ENCODE data around the gene RBM11. TPM values are rescaled to one million over a fixed set of nuclear protein-coding genes. Genes with fewer than 3 reads are reported as not detected.
A peak's percentile ranks its signal among the peaks of the same experiment; 100 is the strongest.

The RBM11 gene
- total and polyA plus RNA-seq, 9 of the 15 experiments (the other 6 are each of a cell fraction or from before 2014, with no cell fraction given) = 0.98 to 5.3 (median 2.9) TPM

- no peak for TF ChIP-seq ZBTB40 (IDR thresholded peaks at IDR 0.05)
- TF ChIP-seq ZBTB40 (CRISPR knock-in tag; IDR thresholded peaks at IDR 0.05) = no peak
- no peak for TF ChIP-seq POLR2A (conservative IDR thresholded peaks at IDR 0.05)
- TF ChIP-seq SIN3B (IDR thresholded peaks at IDR 0.05; ENCODE audit: low read depth) = no peak
- no peak for TF ChIP-seq TCF7L2 (IDR thresholded peaks at IDR 0.05; ENCODE audit: low read depth, low read length)
- TF ChIP-seq CBFA2T2 (conservative IDR thresholded peaks at IDR 0.05) = peak; percentile 92
- no peak for TF ChIP-seq ZNF778 (CRISPR knock-in tag; IDR thresholded peaks at IDR 0.05)
- TF ChIP-seq SMAD1 (IDR thresholded peaks at IDR 0.05; ENCODE audit: low read depth, low read length, partially characterized antibody) = no peak
- peak; percentile 44; the same call in 1 of the 2 replicates for TF ChIP-seq SOX6 (IDR thresholded peaks at IDR 0.05)
- TF ChIP-seq NR2C1 (IDR thresholded peaks at IDR 0.05) = peak; percentile 20; the same call in 1 of the 2 replicates
- no peak for TF ChIP-seq NR2C1 (tag; IDR thresholded peaks at IDR 0.05)
- TF ChIP-seq FOXJ2 (tag; IDR thresholded peaks at IDR 0.05) = 0 out of 2 replicates have a peak, but pooled peaks have one; percentile 45
- TF ChIP-seq ZBTB2 (IDR thresholded peaks at IDR 0.05) = no peak
- TF ChIP-seq E2F3 (CRISPR knock-in tag; IDR thresholded peaks at IDR 0.05) = no peak
- peak; percentile 52; the same call in 1 of the 2 replicates for TF ChIP-seq NFE2 (IDR thresholded peaks at IDR 0.05; ENCODE audit: low read depth)
- no peak for TF ChIP-seq SMC3 (conservative IDR thresholded peaks at IDR 0.05; ENCODE audit: insufficient read depth, low read depth, low read length)
- no peak for TF ChIP-seq PURB (CRISPR knock-in tag; IDR thresholded peaks at IDR 0.05; ENCODE audit: low read depth)
- no peak for TF ChIP-seq PBX2 (CRISPR knock-in tag; IDR thresholded peaks at IDR 0.05; ENCODE audit: low read depth)
- TF ChIP-seq PBX2 (tag; conservative IDR thresholded peaks at IDR 0.05; ENCODE audit: low read depth) = peak; percentile 60
Observed at GRCh38 chr21:14271053-14271452, 55.1 kb downstream of the RBM11 start (continued).

All from K562 (cell line).